Stimulated activated memory B cell treated with anti-CD40 and anti-IgM and Interleukin-4, amounts not matched to agents 10 μg/mL and 1 μg/mL and 100 μg/mL, for 72 hours (primary cell): Measurements from ENCODE around the gene PODXL2.

ENCODE experiments used
- ATAC-seq: fragments of 150-1000 bp; cut with Tn5 transposase; 2 replicates; pipeline ENCODE4 v1.10.0; 2021
- H3K27ac Mint-ChIP-seq: one replicate; pipeline ENCODE4 v1.8.0; 2022; ENCODE audit warnings: mild to moderate bottlenecking, mixed read lengths
- H3K27me3 Mint-ChIP-seq: one replicate; pipeline ENCODE4 v1.8.0; 2022; ENCODE audit warnings: mixed read lengths
- H3K36me3 Mint-ChIP-seq: one replicate; pipeline ENCODE4 v1.8.0; 2022; ENCODE audit warnings: mixed read lengths
- H3K4me1 Mint-ChIP-seq: one replicate; pipeline ENCODE4 v1.8.0; 2022; ENCODE audit warnings: mixed read lengths
- H3K4me3 Mint-ChIP-seq: one replicate; pipeline ENCODE4 v1.8.0; 2022; ENCODE audit warnings: mild to moderate bottlenecking, moderate library complexity, mixed read lengths
- H3K9me3 Mint-ChIP-seq: one replicate; pipeline ENCODE4 v1.8.0; 2022; ENCODE audit warnings: mixed read lengths

The PODXL2 gene

DNA sequence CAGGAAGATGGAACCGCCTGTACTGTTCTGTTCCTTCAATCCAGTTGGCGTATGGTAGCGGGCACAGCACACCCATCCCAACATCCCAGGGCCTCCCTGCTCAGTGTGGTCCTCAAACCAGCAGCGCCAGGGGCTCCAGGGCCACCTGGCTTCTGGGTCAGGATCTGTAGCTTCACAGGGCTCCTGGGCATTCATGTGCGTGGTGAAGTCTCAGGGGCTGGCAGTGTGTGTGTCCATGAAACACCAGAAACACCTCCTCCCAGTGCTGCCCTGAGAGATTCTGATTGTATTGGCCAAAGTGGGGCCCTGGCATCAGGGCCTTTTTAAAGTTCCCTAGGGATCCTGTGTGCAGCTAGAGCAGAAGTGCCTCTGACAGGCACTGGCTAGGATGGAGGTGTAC, 85.9 kb downstream of the PODXL2 start:
- H3K27ac Mint-ChIP-seq, result no peak overlapping the region
- no peaks in the 10 kb centered on the region for H3K27me3 Mint-ChIP-seq
- H3K4me3 Mint-ChIP-seq, result no peak overlapping the region
- H3K9me3 Mint-ChIP-seq, result no peaks in the 10 kb centered on the region
- no peak for ATAC-seq
- no peaks in the 10 kb centered on the region for H3K4me1 Mint-ChIP-seq
- peaks cover 61% of the 10 kb centered on the region for H3K36me3 Mint-ChIP-seq

DNA sequence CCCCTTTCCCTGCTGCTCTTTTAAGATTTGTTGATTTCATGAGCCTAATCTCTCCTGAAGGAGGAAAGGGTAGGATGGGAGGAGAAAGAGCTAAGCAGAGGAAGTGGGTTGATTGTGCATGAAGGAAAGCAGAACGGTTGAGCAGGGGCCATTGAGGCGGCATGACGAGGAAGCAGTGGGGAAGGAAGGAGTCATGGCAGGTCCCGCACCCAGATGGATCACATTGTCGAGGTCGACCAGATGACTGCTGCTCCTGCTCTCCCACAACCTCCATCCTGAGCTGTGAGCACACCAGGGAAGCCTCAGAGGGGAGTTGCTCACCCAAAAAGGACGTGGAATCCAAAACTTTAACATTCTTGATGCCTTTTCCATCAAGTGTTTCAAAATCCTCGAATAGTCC, 86.5 kb downstream of the PODXL2 start:
- no peak overlapping the region for H3K4me3 Mint-ChIP-seq
- H3K9me3 Mint-ChIP-seq, result no peaks in the 10 kb centered on the region
- H3K4me1 Mint-ChIP-seq, result no peaks in the 10 kb centered on the region
- H3K36me3 Mint-ChIP-seq, result peaks cover 59% of the 10 kb centered on the region
- H3K27ac Mint-ChIP-seq, result no peak overlapping the region
- ATAC-seq, result no peak
- no peaks in the 10 kb centered on the region for H3K27me3 Mint-ChIP-seq

DNA sequence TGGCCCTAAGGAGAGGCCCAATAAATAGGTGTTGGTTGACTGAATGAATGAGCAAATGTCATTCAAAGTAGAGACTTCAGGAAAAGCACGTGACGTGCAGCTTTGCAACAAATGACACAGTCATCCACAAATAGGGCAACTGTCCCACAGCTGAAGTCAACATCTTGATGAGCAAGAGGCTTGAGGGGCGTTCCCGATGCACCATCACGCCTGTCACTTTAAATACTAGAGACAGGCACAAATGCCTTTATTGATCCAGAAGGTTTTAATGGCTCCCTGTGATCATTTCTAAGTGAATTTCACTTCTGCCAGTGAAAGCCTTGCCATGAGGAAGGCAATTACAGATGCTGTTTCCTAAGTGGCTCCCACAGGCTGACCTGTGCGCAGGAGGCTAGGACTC, 87.4 kb downstream of the PODXL2 start:
- Mint-ChIP-seq H3K36me3 (peaks cover 67% of the 10 kb centered on the region), H3K4me1 (no peaks in the 10 kb centered on the region), H3K9me3 (no peaks in the 10 kb centered on the region), H3K27me3 (no peaks in the 10 kb centered on the region), H3K27ac (no peak overlapping the region), H3K4me3 (no peak overlapping the region)
- ATAC-seq, result no peak

DNA sequence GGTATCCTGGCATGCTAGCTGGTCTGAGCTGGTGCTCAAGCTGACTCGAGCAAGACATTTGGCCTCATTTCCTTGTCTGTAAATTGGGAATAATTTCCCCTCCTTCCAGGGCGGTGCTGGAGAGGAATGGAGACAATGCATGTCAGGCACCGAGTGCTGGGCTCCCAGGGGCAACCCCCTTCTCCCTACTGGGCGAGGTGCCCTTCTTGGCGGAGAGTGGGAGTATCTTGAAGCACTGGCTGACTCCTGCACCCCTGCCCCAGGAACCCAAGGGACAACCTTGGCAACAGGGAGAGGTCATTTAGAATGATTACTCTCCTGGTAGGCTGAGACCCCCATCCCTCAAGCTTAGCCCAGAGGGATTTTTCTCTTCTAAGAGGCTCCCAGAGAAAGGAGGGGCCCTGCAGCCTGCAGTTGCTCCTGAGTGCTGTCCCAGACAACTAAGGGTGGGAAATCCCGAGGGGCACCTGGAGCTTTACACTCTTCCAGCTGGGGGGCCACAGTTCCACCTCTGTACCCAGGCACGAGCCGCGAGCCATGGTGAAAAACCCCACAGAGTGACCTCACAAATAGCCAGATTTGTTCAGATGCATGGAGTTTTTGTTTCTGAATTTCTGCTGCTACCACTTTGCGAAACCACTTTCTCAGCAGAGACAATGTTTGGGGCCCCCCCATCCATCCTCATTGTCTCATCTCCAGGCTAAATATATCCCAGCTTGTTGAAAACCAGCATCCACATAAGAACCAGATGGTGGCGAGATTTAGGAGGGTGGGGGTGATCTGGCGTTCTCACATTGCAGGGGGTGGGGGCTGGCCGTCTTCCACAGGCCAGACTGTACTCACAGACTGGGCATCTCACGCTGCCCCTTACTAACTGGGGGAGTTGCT, 88.6 kb downstream of the PODXL2 start:
- H3K4me1 Mint-ChIP-seq, result no peaks in the 10 kb centered on the region
- no peak overlapping the region for H3K27ac Mint-ChIP-seq
- no peaks in the 10 kb centered on the region for H3K9me3 Mint-ChIP-seq
- no peak for ATAC-seq
- H3K4me3 Mint-ChIP-seq, result no peak overlapping the region
- H3K36me3 Mint-ChIP-seq, result peaks cover 67% of the 10 kb centered on the region
- H3K27me3 Mint-ChIP-seq, result no peaks in the 10 kb centered on the region

DNA sequence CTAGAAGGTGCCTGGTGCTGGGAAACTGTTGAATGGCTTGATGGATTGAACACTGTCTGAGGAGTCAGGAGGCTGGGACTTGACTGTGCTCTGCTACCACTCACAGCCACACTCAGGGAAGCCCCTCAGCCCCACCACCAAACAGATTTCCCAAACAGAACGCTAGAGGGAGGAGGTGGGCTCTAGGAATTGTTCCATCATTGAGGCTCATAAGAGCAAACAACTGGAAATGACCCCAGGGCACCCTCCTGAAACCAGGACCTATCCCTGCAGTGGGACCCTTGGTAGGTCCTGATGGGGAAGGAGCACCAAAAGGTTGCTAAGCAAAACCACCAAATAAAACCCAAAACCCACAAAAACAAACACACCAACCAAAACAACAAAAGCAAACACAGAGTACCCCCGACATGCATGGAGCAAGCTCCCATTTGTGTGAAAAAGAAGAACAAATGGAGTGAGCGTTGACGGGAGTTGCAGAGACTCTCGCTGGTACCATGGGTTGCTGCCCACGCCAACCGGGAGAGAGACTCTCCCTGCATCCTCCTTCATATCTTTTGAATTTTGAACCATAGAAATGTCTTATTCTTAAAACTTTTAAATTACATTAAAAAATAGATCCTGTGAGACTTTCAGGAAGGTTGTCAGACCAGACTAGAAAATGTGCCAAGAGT, 89.4 kb downstream of the PODXL2 start:
- H3K27ac Mint-ChIP-seq, result no peak overlapping the region
- ATAC-seq, result no peak
- no peaks in the 10 kb centered on the region for H3K9me3 Mint-ChIP-seq
- peaks cover 59% of the 10 kb centered on the region for H3K36me3 Mint-ChIP-seq
- H3K27me3 Mint-ChIP-seq, result no peaks in the 10 kb centered on the region
- H3K4me1 Mint-ChIP-seq, result no peaks in the 10 kb centered on the region
- H3K4me3 Mint-ChIP-seq, result no peak overlapping the region

DNA sequence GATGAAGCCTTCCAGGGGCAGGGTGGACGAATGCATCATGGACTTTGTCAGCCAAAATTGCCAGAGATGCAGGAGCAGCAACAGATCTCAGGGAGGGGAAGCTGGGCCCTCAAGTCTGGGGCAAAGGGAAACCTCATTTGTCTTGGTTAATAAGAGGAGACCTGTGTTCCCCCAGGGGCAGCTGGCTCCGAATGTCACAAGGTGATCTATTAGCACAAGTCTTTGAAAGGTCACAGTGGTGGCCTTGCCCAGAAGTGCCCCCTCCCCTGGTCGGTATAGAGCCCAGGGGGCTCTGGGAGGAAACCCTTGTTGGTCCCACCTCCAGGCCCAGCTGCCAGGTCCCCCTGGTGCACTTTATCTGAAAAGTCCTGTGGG, 89.9 kb downstream of the PODXL2 start:
- no peaks in the 10 kb centered on the region for H3K9me3 Mint-ChIP-seq
- no peak for ATAC-seq
- H3K27me3 Mint-ChIP-seq, result no peaks in the 10 kb centered on the region
- peaks cover 56% of the 10 kb centered on the region for H3K36me3 Mint-ChIP-seq
- no peak overlapping the region for H3K27ac Mint-ChIP-seq
- no peaks in the 10 kb centered on the region for H3K4me1 Mint-ChIP-seq
- no peak overlapping the region for H3K4me3 Mint-ChIP-seq

DNA sequence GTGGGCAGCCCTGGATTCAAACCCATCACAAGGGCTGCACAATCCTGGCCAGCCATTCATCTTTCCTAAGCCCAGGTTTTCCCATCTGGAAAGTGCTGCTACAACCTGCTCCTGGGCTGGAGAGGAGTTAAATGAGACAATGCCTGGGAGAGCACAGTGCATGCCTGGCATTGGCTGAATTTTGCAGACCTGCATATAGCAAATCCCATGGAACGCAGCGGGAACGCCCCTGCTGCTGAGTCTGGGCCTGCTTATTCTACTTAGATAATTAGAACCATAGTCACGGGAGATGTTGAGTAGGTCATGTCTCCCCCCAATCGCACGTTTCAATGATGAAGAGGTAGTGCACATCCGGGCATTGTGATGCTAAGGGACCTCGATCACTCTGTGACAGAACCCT, 90.4 kb downstream of the PODXL2 start:
- Mint-ChIP-seq H3K4me1 (no peaks in the 10 kb centered on the region), H3K36me3 (peaks cover 56% of the 10 kb centered on the region), H3K27me3 (no peaks in the 10 kb centered on the region), H3K9me3 (no peaks in the 10 kb centered on the region), H3K27ac (no peak overlapping the region), H3K4me3 (no peak overlapping the region)
- no peak for ATAC-seq

DNA sequence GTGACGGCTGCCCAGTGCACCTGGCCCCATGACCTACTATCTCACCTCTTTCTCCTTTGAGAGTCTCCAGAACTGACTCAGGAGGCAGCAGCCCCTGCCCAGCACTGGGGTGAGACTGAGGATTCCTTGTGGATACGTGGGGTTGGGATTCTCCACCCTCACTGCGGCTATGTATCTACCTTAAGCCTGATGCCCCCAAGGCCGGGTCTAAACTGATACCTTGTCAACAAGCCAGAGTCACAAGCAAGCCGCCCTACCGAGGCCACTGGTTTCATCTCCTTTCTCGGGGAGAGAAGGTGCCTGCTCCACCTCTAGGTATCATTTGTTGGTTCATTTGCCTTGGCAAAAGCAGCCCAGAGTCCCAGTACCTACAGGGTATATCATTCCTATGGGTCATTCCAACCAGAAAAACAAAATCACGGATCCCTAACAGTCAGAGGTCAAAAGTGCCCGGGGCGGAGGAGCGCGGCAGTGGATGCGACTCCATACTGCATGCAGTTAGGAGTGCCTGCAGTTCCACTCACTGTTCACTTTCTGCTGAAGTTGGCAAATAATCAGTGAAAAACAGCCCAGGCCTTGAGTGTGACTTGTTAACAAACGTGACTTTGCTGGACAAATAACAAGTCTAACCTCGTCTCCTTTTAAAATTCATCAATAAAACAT, 91.3 kb downstream of the PODXL2 start:
- H3K4me3 Mint-ChIP-seq, result no peak overlapping the region
- no peaks in the 10 kb centered on the region for H3K4me1 Mint-ChIP-seq
- ATAC-seq, result no peak
- peaks cover 59% of the 10 kb centered on the region for H3K36me3 Mint-ChIP-seq
- no peaks in the 10 kb centered on the region for H3K27me3 Mint-ChIP-seq
- H3K27ac Mint-ChIP-seq, result no peak overlapping the region
- H3K9me3 Mint-ChIP-seq, result peaks cover 3% of the 10 kb centered on the region

DNA sequence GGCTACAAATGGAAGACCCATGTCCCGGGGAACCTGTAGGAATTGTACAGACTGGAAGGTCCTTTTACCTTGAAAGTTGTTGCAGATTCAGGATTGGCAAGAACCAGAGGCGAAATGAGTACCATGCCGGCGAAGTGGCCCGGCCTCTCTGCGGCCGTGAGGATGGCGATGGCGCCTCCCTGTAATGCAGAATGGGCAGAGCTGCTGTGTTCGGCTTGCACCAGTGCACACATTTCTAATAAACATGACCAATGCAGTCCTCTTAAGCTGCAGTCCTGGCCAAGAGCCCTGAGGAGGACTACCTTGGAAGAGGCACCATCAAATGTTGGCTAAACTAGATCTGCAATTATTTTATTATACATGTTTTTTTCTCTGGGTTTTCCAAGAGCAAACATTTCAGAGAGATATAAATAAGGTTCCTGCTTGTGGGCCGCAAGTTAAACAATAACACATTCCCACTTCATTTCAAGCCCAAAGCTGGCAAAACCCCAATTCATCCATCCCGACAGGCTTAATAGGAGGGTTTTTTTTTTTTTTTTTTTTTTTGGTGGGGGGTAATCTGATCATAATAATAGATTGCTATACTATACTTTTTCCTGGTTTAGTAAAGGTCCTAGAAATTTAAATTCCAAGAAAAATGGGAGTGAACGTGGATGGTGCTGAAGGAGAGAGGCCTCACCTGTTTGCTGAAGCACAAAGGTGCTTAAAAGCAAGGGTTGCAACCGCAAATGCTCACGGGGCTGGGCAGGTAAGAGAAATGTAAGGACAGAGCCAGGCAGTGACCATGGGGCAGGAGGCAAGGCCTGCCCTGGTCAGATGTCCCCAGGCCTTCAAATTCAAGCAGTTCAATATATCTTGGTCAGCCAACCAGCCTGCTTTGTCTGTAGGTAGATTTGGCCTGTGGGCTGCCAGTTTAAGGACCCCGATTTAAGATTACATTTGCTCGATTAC, 92.3 kb downstream of the PODXL2 start:
- Mint-ChIP-seq H3K4me1 (peaks cover 7% of the 10 kb centered on the region), H3K4me3 (no peak overlapping the region), H3K27ac (no peak overlapping the region), H3K9me3 (peaks cover 3% of the 10 kb centered on the region), H3K27me3 (no peaks in the 10 kb centered on the region), H3K36me3 (peaks cover 62% of the 10 kb centered on the region)
- no peak for ATAC-seq

DNA sequence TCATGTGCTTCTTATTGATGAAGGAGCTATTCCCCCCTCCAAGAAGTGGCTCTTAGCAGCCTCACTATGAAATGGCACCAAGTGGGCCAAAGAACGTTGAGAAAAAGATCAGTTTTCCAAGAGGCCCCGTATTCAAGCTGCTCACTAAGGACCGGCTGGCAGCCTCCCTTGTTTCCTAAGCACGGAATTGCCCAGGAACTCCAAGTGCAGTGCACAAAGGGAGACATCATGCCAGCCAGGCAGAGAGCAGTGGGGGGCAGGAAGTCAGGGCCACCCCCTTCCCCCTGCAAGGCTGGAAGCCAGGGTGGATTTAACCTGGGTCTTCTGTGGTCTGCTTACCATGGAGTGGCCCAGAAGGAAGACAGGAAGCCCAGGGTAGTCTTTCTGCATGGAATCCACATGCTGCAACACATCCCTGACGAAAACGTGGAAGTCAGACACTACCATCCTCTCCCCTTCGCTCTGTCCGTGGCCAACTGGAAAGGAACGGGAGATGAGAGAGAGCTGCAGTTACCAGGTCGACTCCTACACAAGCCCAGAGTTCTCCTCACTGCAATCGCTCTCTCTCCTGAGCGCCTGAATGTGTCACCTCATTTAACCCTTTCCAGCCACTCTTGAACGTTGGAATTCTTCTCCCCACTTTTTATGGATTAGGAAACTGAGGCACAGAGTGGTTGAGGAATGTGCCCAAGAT, 93.3 kb downstream of the PODXL2 start:
- ATAC-seq, result no peak
- Mint-ChIP-seq H3K4me3 (no peak overlapping the region), H3K27me3 (no peaks in the 10 kb centered on the region), H3K27ac (no peak overlapping the region), H3K36me3 (peaks cover 66% of the 10 kb centered on the region), H3K9me3 (peaks cover 3% of the 10 kb centered on the region), H3K4me1 (peaks cover 8% of the 10 kb centered on the region)
